HL-60/S4 (cell line): Measurements from ENCODE around the gene FHIT.

Experiments
- in situ Hi-C: fragments of 300-500 bp; cut with MboI; formaldehyde crosslinking; loops from 2 replicates; pipeline ENCODE4 v1.14.3; 2022; ENCODE audit warnings: low sequenced_read_pairs

FHIT gene

DNA sequence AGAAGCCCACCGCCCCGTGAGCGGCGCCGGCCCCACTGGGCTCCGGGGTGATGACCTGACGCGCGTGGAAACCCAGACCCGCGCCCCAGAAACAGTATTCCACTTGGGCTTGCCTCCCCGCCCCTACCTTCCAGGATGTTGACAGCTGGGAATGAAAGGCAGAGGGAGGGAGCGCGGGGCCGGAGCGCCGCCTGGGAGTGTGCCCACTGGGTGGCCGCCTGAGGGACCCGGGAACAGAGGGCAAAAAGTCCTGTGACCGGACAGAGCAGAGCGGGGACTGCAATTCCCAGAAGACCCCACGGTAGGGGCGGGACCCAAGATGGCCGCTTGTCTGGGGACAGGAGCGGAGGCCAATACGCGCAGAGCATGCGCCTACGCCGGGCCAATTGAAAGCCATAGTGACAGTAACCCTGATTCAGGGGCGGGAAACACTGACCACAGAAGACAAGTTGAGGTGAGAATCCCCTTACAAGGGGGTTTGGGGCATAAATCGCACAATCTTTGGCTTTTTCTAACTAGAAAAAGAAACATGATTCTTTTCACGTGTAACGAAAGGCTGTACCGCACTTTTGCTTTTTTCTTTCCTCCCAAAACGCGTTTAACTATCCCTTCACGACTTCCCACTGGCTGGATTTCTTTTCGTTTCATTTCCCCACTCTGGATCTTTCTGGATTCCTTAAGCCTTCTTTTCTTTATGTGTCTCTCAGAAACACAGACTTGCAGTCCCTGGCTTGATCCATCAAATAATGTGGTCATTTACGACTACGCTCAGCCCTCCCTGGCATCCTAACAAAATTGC, at the start of gene FHIT:
FHIT (minus strand) TSS at position 279 of the 799 bp plus-strand sequence.
- in situ Hi-C loops: no loop called here

- in situ Hi-C loops: no loop called here
These were observed 49.5 kb upstream of the FHIT start for GRCh38 chr3:61300786-61301185.

GRCh38 chr3:61300006-61300380, 48.7 kb upstream of the FHIT start:
- in situ Hi-C loops: no loop called here

- in situ Hi-C loops: no loop called here
These were observed 48.2 kb upstream of the FHIT start for GRCh38 chr3:61299343-61300005.

DNA sequence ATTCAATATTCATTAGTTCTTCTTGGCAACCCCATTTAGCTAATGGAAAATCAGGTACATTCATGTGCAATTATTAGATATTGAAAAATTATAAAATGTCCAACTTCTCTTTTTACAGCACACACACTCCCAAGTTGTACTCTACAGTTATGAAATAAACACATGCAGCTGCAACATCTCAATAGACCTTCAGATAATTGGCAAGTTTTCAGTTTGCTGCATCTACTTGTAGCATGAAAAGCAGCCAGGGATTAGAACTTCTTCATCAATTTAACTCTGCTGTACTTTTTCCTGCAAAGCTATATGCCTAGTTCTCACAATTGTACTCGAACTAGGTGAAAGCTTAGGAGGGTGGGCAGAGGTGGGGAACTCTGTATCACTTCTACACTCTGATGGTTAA, 46.6 kb upstream of the FHIT start:
- in situ Hi-C loops: no loop called here

DNA sequence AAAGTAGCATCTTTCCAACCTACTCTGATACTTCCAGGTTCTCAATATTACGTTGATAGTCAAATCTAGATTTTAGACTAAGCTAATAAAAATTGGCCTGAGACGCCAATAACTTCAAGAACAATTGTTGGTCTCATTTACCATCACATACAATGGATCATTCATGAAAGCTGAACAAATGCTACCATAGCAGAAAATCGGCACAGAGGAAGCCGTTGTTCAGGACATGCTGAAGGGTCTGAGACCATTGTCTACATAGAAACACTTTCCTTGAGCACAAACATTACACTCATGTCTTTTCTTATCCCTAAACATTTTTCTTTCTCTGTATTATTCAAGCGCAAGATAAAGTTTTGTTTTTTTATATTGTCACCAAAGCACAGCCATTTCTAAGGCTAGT, 37.2 kb upstream of the FHIT start:
- in situ Hi-C loops: no loop called here

- in situ Hi-C loops: no loop called here
These were observed 32.6 kb upstream of the FHIT start for GRCh38 chr3:61283876-61284275.

DNA sequence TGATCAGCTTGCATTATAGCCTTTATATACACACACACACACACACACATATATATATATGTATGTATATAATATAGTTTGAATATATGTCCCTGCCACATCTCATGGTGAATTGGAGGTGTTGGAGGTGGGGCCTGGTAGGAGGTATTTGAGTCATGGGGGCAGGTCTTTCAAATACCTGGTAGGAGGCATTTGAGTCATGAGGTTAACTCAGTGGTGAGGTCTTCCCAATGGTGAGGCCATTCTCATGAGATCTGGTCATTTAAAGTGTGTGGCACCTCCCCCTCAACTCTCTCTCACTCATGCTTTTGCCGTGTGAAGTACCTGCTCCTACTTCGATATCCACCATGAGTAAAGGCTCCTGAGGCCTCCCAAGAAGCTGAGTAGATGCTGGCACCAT, 27.5 kb upstream of the FHIT start:
- in situ Hi-C loops: no loop called here

DNA sequence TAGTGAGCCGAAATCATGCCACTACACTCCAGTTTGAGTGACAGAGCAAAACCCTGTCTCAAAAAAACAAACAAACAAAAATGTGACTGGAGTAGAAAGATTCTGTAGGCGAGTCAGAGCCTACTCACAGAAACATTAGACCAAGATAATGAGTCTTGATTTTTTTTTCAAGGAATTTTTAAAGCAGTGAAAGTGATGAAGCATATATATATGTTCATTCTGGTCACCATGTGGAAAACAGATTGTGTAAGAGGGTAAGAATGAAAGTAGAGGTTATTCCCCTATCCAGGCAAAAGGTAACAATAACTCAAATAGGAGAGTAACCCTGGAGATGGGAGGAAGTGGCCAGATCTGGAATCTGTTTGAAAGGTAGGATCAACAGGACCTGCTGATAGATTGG, 26.2 kb upstream of the FHIT start:
- in situ Hi-C loops: no loop called here

GRCh38 chr3:61269435-61269834, 18.2 kb upstream of the FHIT start:
- in situ Hi-C loops: no loop called here

DNA sequence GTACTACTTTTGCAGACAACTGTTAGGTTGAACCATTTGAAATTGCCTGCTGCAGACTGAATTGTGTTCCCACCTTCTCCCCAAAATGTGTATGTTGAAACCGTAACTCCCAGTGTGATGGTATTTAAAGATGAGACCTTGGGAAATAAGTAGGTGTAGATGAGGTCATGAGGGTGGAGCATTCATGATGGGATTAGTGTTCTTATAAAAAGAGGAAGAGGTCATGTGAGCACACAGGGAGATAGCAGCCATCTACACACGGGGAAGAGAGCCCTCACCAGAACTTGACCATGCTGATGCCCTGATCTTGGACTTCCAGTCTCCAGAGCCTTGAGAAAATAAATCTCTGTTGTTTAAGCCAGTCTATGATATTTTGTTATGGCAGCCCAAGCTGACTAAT, 17.4 kb upstream of the FHIT start:
- in situ Hi-C loops: no loop called here

- in situ Hi-C loops: no loop called here
These were observed 13.0 kb upstream of the FHIT start for GRCh38 chr3:61264281-61264680.

GRCh38 chr3:61257148-61257547, 5.9 kb upstream of the FHIT start:
- in situ Hi-C loops: no loop called here

DNA sequence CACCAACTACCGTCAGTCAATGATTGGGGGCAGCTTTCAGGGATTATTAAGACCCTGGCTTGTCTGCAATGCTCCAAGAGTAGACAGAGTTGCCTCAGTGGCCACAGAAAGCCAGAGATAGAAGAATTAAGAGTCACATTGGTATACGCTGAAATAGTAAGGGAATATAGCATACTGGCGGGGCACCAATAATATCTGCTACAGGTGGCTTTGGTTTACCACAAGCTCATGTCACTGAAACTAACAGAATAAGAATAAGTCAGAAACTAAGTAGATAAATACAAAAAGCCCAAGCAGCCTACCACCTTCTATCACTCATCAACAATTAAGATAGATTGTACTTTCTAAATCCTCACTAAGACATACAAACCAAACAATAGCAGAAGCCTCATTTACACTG, 2.5 kb upstream of the FHIT start:
- in situ Hi-C loops: no loop called here

DNA sequence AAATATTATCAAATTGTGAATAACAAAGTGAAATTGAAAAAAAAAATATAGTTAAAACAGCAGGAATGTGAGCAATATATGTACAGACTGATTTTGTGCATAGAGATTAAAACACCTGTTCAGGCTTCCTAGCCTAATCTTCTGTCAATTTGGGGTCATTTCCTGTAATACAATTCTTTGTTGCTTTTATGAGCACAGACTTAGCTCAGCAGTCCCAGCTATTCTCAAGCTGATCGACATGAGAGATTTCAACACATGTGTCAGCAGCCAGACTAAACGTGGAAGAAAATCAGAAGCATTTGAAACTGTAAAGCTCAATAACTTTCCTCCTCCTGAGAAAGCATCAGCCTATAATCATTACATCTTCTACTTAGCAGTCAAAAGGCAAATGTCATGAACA, 1.6 kb upstream of the FHIT start:
- in situ Hi-C loops: no loop called here

- in situ Hi-C loops: no loop called here
These were observed 473 bp downstream of the FHIT start for GRCh38 chr3:61250784-61251173.

- in situ Hi-C loops: no loop called here
These were observed 2.8 kb downstream of the FHIT start for GRCh38 chr3:61248496-61248895.

GRCh38 chr3:61247191-61247590, 4.1 kb downstream of the FHIT start:
- in situ Hi-C loops: no loop called here

- in situ Hi-C loops: no loop called here
These were observed 11.4 kb downstream of the FHIT start for GRCh38 chr3:61239871-61240270.

- in situ Hi-C loops: no loop called here
These were observed 13.4 kb downstream of the FHIT start for GRCh38 chr3:61237858-61238257.

GRCh38 chr3:61236556-61236955, 14.7 kb downstream of the FHIT start:
- in situ Hi-C loops: no loop called here

DNA sequence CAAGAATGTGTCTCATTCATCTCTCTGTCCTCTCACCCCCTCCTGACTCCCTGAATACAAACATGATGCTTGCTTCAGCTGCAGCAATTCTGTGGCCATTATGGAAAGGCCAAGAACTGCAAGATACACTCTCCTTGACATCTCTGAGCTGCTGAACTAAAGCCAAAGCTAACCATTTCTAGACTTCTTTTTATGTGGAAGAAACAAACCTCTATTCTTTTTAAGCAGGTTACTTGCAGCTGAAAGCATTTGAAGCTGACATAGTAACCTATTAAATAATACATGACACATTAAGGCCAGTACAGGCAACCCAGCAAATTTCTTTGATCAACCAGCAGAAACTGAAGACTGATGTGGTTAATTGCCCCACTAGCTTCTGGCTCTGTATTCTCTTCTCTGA, 17.5 kb downstream of the FHIT start:
- in situ Hi-C loops: no loop called here

GRCh38 chr3:61231693-61232092, 19.6 kb downstream of the FHIT start:
- in situ Hi-C loops: no loop called here
